Measurements from ENCODE around the gene MCU.
"Not testable (repeated sequence)": the region's sequence is repeated elsewhere in the genome, so short reads cannot be mapped to it uniquely, and the experiment has no call there.

The MCU gene

GRCh38 chr10:72910705-72911104, 218.8 kb downstream of the MCU start:
- DNase-seq: no peak

GRCh38 chr10:72911758-72912157, 219.8 kb downstream of the MCU start:
- DNase-seq: no peak

GRCh38 chr10:72912736-72913135, 220.8 kb downstream of the MCU start:
- no peak for DNase-seq

- DNase-seq: no peak
These were observed 221.3 kb downstream of the MCU start for GRCh38 chr10:72913287-72913686.

GRCh38 chr10:72917201-72917600, 225.3 kb downstream of the MCU start:
- not testable (repeated sequence) for DNase-seq

- DNase-seq: not testable (repeated sequence)
These were observed 225.9 kb downstream of the MCU start for GRCh38 chr10:72917803-72918332.

GRCh38 chr10:72918352-72918751, 226.4 kb downstream of the MCU start:
- DNase-seq: no peak

- not testable (repeated sequence) for DNase-seq
These were observed 229.3 kb downstream of the MCU start for GRCh38 chr10:72921147-72921683.

GRCh38 chr10:72924351-72924750, 232.4 kb downstream of the MCU start:
- no peak for DNase-seq

- DNase-seq: no peak
These were observed 234.1 kb downstream of the MCU start for GRCh38 chr10:72925951-72926465.

- DNase-seq: no peak
These were observed 235.5 kb downstream of the MCU start for GRCh38 chr10:72927485-72927884.

- DNase-seq: no peak
These were observed 236.9 kb downstream of the MCU start for GRCh38 chr10:72928798-72929197.

- no peak for DNase-seq
These were observed 238.3 kb downstream of the MCU start for GRCh38 chr10:72930276-72930675.

GRCh38 chr10:72932259-72933015, 240.5 kb downstream of the MCU start:
- DNase-seq: no peak

- no peak for DNase-seq
These were observed 243.4 kb downstream of the MCU start for GRCh38 chr10:72935361-72935760.
